Adipose tissue (tissue), 3 donors: ENCODE measurements around the gene BTRC. TPM values are rescaled to one million over a fixed set of nuclear protein-coding genes. Genes with fewer than 3 reads are reported as not detected.
"Not testable (repeated sequence)": the region's sequence is repeated elsewhere in the genome, so short reads cannot be mapped to it uniquely, and the experiment has no call there.

Experiments
- H3K27ac ChIP-seq: one replicate; pipeline ENCODE4 v1.5.1; 2013; ENCODE audit warnings: low read depth, low read length
- WGBS, 3 donors: extraction: QIAGEN DNeasy Blood & Tissue Kit; methylation state at CpG; one replicate each; pipeline ENCODE4 v1.1.7; 2013; 5-methylcytosine and 5-hydroxymethylcytosine counted together
- polyA plus RNA-seq, 3 donors: library from polyadenylated mRNA; stranded (reverse); fragments of 200-250 nt; gene quantifications; one replicate each; pipeline ENCODE4 v1.2.3, GENCODE V29; 2013
- donor health status: healthy with polysubstance abuse.
- donor health status: Bipolar disorder and iron deficiency.
- donor health status: healthy.

The BTRC gene
- polyA plus RNA-seq, 3 donors: 3.7 to 4.9 (median 4.4) TPM

DNA sequence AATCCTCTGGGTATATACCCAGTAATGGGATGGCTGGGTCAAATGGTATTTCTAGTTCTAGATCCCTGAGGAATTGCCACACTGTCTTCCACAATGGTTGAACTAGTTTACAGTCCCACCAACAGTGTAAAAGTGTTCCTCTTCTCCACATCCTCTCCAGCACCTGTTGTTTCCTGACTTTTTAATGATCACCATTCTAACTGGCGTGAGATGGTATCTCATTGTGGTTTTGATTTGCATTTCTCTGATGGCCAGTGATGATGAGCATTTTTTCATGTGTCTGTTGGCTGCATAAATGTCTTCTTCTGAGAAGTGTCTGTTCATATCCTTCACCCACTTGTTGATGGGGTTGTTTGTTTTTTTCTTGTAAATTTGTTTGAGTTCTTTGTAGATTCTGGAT, 68.0 kb downstream of the BTRC start:
- WGBS, 3 donors: 60 to 92% (median 75%) methylated on average over 1 of the region's 1 CpG
- H3K27ac ChIP-seq: not testable (repeated sequence)

DNA sequence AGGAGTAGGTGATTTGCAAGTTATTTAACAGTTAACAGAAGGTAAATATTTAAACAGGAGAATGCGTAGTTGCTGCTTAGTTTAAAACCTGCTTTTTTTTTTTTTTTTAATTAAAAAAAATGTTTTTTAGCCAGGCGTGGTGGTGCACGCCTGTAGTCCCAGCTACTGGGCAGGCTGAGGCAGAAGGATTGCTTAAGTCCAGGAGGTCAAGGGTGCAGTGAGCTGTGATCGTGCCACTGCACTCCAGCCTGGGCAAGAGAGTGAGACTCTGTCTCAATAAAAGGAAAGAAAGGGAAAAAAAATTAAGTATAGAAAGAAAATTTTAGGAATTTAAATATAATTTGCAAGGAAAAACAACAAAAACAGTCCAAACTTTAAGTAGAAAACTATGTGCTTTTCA, 71.6 kb downstream of the BTRC start:
- 54 to 92% (median 87%) methylated on average over 4 of the region's 4 CpGs for WGBS, 3 donors
- no peak overlapping the region for H3K27ac ChIP-seq

DNA sequence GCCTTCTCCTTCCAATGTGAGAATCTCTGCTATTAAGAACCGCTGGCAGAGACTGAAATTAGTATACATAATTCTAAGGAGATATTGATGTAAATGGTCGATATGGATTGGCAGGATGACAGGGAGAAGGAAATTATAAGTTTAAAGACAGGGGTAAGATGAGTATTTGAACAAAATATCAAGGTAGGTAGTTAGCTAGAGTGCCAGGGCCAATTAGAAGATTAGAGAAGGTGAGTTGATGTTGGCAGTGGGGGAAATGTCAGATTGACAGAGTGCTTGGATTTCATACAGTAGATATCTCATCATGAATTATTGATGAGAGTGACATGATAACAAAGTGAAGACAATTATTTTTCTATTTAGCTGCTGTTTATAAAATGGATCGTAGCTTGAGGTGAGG, 74.1 kb downstream of the BTRC start:
- H3K27ac ChIP-seq: no peak overlapping the region
- 86 to 97% (median 96%) methylated on average over 3 of the region's 3 CpGs for WGBS, 3 donors

DNA sequence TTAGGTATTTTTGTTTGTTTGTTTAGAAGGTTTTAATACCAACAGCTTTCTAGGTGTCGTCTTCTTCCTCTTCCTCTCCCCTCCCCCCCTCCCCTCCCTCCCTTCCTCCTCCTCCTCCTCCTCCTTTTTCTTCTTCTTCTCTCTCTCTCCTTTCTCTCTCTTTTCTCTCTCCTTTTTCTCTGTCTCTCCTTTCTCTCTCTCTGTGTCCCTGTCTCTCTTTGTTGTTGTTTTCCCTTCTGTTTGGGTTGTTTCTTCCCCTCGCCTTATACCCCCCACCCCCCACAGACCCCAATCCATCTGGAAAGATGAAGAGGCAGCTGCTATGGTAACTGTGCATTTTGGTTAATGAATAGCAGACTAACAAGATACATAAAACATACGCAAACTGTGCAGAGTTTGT, 75.5 kb downstream of the BTRC start:
- 52 to 74% (median 74%) methylated on average over 3 of the region's 3 CpGs for WGBS, 3 donors
- H3K27ac ChIP-seq: no peak overlapping the region

DNA sequence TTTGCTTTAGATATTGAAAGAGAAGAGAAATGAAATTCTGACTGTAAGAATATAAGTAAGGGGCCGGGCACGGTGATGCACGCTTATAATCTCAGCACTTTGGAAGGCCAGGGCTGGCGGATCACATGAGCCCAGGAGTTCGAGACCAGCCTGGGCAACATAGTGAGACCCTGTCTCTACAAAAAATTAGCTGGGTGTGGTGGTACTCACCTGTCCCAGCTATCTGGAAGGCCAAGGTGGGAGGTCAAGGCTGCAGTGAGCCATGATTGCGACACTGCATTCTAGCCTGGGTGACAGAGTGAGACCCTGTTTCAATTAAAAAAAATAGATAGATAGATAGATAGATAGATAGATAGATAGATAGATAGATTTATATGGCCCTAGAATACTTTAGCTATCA, 82.3 kb downstream of the BTRC start:
- no peak overlapping the region for H3K27ac ChIP-seq
- WGBS, 3 donors: 98% methylated on average over 6 of the region's 6 CpGs

DNA sequence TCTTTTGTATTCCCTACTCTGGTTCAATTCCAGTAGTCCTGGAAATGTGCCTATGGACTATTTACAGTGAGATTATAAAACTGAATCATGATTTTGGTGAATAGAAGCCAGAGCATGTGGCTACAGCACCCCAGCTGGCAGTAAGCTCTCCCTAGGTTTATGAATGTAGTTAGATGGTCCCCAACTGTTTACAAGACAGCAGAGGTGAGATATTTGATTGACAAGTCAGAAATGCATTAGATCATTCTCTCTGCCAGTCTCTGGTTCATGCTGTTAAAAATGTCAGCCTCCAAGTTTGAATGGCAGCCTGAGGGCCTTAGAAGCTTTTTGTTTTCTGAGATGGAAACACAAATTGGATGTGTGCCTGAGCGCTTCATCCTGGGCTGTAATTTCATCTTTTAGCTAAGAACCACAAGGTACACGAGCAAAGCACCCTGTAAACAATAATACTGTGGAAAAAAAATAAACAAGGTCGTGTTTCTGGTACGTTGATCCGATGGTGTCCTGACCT, 85.0 kb downstream of the BTRC start:
- H3K27ac ChIP-seq: no peak overlapping the region
- WGBS, 3 donors: 80 to 89% (median 84%) methylated on average over 5 of the region's 5 CpGs

DNA sequence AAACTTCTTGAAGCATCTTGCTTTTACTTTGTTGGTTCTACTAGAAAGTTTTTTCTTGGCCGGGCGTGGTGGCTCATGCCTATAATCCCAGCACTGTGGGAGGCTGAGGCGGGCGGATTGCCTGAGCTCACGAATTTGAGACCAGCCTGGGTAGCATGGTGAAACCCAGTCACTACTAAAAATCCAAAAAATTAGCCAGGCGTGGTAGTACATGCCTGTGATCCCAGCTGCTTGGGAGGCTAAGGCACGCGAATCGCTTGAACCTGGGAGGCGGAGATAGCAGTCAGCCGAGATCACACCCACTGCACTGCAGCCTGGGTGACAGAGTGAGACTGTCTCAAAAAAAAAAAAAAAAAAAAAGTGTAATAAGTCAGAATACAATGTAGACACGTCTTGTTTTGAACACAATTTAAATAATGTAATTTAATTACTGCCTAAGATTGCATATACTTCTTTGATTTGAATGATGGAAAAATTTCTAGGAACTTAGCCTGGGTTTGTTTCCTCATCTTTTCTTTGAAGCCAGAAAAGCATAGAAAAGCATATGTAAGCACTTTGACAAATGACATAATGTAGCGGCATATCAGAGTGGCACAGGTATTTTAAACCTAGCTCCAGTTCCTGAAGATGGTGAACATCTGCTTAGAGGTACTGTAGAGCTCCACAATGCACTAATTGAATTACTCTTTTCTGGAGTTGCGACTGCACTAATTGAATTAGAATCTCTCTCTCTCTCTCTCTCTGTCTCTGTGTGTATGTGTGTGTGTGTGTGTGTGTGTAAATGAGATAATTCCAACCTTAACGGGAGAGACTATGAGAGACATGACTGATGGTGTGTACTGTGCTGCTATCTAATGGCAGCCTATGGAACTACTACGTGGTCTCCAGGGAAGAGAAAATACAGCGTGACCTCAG, 87.8 kb downstream of the BTRC start:
- H3K27ac ChIP-seq: no peak overlapping the region
- WGBS, 3 donors: 69 to 75% (median 75%) methylated on average over 17 of the region's 17 CpGs

DNA sequence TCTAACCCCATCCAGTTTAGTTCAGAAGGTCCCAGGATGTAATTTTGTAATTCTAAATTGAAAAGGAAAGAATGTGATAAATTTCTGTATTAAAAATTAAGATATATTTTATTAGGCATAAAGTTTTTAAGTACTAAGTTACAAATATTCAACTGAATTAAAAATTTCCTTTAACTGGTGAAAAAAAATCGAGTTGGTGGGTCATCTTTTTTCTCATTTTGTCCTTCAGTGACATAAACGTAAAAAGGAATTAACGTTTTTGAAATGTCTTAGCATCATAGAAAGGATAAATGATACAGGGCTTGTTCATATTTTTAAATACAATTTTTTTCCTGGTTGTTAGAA, 88.5 kb downstream of the BTRC start:
- H3K27ac ChIP-seq: no peak overlapping the region
- 78 to 82% (median 79%) methylated on average over 3 of the region's 3 CpGs for WGBS, 3 donors

DNA sequence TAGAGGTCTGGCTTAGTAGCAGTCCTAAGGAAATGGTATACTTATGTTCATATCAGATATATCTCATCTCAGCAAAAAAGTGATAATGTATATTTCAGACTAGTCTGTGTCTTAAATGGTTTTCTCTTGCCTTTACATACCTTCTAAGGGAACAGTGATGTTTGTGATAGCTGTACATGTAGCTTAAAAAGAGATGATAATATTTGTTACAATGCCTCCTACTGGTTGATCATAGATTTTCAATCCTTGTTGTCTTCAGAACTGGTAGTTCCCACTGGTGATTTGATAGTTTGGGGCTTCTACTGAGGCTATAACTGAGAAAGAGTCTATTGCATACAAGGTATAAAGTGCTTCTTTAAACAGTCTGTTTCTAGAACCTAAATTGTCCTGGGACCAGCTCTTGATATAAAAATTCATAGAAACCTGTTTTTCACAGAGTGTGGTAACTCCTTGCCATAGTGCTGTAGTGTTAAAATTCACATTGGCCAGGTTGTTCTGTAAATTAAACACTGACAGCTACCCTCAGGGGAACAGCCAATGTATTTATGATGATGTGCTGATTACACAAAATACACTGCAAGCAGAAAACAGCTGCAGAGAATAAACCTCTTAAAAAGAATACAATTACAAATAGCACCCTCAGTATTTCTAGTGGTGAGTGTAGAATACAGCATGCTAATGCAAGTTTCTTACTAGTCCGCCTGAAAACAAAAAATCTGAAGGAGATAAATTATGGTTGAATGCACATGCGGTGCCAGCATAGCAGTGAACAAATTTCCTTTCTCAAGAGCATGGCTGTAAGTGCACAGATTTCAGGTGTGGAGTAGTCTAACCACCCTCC, 90.3 kb downstream of the BTRC start:
- no peak overlapping the region for H3K27ac ChIP-seq
- WGBS, 3 donors: 89 to 93% (median 90%) methylated on average over 2 of the region's 2 CpGs

DNA sequence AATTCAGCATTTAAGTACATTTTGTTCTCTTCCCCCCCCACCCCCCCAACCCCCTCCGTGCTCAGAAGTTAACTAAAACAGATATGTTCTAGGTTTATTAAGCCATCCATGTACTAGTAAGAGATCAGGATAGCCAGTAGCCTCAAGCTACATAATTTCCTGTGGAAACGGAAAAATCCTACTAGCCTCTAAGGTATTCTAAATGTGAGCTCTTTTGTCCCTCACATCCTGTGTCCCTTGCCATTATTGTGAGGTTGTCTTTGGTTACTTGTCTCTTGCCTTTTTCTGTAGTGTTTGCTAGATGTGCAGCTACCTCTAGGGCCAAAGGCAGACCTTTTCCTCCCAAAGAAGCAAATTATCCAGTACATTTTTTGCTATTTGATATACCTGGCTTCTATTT, 92.1 kb downstream of the BTRC start:
- H3K27ac ChIP-seq: no peak overlapping the region
- WGBS, 3 donors: 55 to 79% (median 76%) methylated on average over 2 of the region's 2 CpGs

DNA sequence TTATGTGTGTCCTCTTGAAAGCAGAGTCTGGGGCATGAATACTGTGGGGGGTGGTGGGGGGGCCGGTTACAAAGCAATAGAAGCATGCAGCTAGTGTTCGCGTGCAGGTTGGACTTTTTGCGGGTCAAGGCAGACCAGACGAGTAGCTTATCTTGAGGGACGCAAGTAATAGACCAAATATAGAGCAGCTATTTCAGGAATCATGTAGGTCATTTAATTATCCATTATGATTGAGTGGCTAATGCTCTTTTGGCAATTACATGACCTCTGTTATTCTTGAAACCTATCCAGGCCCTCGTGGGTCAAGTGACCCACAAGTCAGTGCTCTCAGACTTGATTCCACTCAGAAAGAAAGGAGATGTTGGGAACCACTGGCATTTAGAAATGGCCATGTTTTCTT, 93.0 kb downstream of the BTRC start:
- 73 to 77% (median 74%) methylated on average over 7 of the region's 7 CpGs for WGBS, 3 donors
- H3K27ac ChIP-seq: no peak overlapping the region

DNA sequence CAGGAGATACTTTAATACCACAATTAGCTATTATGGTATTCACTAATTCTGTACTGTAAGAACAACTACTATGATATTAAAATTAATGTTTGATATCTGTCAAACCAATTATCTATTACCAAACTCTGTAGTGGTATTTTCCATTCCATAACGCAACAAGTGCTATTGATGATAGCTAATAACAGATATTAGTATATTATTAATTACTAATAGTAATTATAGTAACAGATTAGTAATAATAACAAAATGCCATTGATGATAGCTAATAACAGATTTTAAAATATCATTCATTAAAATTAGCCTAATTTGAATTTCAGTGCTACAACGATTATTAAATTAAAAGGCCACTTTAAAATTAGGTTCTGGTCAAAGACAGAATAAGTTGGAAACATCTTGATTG, 93.5 kb downstream of the BTRC start:
- 92 to 99% (median 99%) methylated on average over 2 of the region's 2 CpGs for WGBS, 3 donors
- H3K27ac ChIP-seq: no peak overlapping the region

DNA sequence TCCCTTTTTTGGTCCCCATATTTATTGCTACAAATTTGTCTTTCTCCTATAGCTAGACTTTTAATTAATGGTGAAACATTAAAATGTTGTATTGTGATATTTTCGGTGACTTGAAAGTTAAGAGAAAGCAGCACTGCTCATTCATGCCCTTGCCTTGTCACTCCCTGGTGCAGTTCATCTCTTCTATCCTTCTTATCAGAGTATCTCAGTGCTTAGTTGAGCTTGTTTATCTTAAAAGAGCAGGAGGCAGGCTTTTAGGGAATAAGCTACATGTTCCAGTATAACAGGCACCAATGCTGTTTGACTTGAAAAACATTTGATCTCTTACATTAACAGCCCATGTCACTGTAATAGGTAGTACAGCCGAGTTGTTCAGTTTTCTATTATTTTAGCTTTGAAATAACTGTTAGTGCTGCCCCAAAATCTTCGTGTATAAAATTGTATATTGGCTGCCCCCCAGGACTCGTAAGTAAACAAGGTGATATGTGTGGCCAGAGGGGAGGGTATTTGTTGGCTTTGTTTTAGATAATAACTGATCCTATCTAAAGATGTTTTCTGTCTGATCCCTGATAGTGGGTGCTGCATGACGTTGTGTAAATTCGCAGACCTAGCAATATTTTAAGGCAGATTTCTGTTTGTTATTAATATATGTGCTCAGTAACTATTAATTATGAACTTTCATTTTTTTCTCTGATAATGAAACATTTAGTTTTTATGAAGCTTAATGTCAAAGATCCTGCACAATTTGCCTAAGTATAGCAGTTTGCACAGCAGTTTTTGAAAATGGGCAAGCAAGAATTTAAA, 96.5 kb downstream of the BTRC start:
- 68 to 78% (median 73%) methylated on average over 6 of the region's 6 CpGs for WGBS, 3 donors
- no peak overlapping the region for H3K27ac ChIP-seq

DNA sequence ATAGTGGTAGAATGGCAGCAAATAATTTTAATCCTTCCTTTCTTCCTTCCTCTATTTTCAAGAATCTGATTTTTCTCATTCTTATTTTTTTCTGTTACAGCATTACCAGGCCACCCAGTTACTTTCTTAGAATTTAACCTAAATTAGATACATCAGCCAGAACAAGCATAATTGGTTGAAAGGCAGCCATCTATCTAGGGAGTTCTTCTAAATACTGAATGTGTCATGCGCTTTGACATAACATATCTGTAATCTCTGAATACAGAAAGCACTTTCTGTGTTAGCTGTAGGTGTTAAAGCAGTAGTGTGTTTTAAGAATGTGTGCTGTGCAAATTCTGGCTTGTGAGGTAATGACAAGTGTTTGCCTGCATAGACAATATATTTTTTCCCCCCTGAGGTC, 97.3 kb downstream of the BTRC start:
- 95 to 99% (median 98%) methylated on average over 1 of the region's 1 CpG for WGBS, 3 donors
- H3K27ac ChIP-seq: no peak overlapping the region

DNA sequence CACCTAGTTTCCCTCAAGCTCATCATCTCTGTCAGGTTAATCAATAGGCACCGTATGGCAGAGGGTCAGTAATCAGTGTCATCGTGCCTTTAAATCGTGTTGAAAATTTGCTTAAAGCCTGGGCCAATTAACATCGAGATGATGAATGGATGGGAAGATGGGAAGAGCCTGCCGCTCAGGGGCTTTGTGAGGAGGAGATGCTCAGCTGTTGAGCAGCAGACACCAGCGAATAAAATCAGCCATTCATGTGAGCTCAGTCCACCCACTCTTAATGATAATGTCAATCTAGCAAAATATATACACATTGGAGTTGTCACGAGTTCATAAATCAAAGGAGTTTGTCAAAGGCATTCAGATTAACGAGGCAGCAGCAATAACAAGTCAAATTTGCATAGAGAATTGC, 97.7 kb downstream of the BTRC start:
- WGBS, 3 donors: 79 to 84% (median 83%) methylated on average over 8 of the region's 8 CpGs
- no peak overlapping the region for H3K27ac ChIP-seq

DNA sequence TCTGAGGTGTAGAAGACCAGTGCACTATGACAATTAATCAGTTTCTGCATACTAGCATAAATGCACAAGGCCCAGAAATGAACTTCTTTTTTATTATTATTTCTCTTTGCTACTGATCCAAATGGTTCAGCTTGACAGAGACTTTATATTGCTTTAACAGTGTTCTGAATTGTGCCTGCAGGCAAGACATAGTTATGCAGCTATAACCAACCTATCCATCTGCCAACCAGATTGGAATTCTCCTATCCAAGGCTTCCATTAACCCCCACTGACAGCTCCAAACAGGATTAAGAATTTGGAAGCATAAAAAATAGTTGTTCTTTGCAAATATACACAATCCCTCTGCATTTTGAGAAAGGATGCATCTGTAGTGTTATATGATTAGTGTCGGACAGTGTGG, 98.2 kb downstream of the BTRC start:
- no peak overlapping the region for H3K27ac ChIP-seq
- 90 to 100% (median 100%) methylated on average over 1 of the region's 1 CpG for WGBS, 3 donors

DNA sequence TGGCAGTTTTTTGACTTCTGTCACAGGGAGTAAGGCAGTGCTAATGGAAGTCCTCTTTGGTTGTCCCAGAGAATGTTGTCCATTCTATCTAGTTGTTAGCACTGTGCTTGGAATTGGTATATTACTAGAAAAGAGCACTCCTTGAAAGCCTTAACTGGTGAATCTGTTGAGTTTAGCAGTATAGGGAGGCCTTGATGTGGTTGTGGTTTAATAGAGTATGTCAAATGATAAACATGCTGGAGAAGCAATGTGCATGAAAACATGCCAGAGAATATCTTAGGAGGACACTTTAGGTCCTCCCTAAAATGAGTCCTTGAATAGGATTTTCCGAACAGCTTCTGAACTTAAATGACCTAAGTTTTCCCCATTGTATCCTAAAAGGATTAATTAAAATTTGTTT, 98.6 kb downstream of the BTRC start:
- H3K27ac ChIP-seq: no peak overlapping the region
- 87 to 100% (median 92%) methylated on average over 1 of the region's 1 CpG for WGBS, 3 donors

DNA sequence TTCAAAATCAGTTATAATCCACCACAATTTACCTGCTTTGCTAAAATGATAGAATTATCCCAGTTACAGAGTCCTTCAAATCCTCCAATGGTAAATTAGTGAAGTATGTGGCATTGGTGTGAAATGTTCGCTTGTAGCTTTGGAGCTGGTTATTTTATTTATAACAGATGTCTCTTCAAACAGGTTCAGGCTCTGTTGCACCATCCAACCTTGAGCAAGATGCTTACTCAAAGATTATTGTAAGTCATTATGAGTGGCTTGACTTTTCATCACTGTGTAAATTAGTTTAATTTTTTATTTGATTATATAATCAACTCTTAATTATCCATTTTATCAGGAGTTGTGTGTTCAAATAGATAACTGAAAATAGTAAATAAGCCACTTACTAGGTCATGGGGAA, 99.4 kb downstream of the BTRC start:
- no peak overlapping the region for H3K27ac ChIP-seq
- 92 to 97% (median 97%) methylated on average over 1 of the region's 1 CpG for WGBS, 3 donors
